Activated CD8-positive, alpha-beta T cell treated with anti-CD3 and anti-CD28 coated beads for 36 hours (primary cell): ENCODE data around the gene MESD. TPM values are rescaled to one million over a fixed set of nuclear protein-coding genes. Genes with fewer than 3 reads are reported as not detected.

Experiments used
- ATAC-seq: fragments of 200-7000 bp; cut with Tn5 transposase; one replicate; pipeline ENCODE4 v1.10.0; 2021; ENCODE audit warnings: mild to moderate bottlenecking, moderate library complexity
- CTCF ChIA-PET: fragments of 350-600 bp; sonication (Branson Sonifier 250); formaldehyde crosslinking; loops from one replicate; lab custom pipeline; 2021; ENCODE audit warnings: antibody characterized with exemption; lab: Charles Lee
- POLR2A ChIA-PET: fragments of 350-600 bp; sonication (Branson Sonifier 250); formaldehyde crosslinking; loops from one replicate; lab custom pipeline; 2021; ENCODE audit warnings: antibody characterized with exemption; lab: Charles Lee
- DNase-seq: peaks from one replicate; pipeline ENCODE4 v3.0.0-alpha.2; 2020
- H3K27ac Mint-ChIP-seq: one replicate; pipeline ENCODE4 v1.8.0; 2021; ENCODE audit warnings: mild to moderate bottlenecking, mixed read lengths
- H3K27me3 Mint-ChIP-seq: one replicate; pipeline ENCODE4 v1.8.0; 2021; ENCODE audit warnings: mixed read lengths
- H3K36me3 Mint-ChIP-seq: one replicate; pipeline ENCODE4 v1.8.0; 2021; ENCODE audit warnings: low read depth, mixed read lengths
- H3K4me1 Mint-ChIP-seq: one replicate; pipeline ENCODE4 v1.8.0; 2021; ENCODE audit warnings: low read depth, mixed read lengths
- H3K4me3 Mint-ChIP-seq: one replicate; pipeline ENCODE4 v1.8.0; 2021; ENCODE audit warnings: mild to moderate bottlenecking, moderate library complexity, mixed read lengths
- H3K9me3 Mint-ChIP-seq: one replicate; pipeline ENCODE4 v1.8.0; 2021; ENCODE audit warnings: mixed read lengths
- CTCF ChIP-seq: fragments of 200-600 bp; IDR thresholded peaks from one replicate; pipeline ENCODE4 v1.8.0; 2022; ENCODE audit warnings: antibody characterized with exemption, mild to moderate bottlenecking
- intact Hi-C: fragments of 100-400 bp; cut with micrococcal nuclease; formaldehyde crosslinking; loops from one replicate; pipeline ENCODE4 v1.10.0; 2022
- total RNA-seq, 2 experiments: library from RNA; stranded (reverse); gene quantifications; one replicate each; pipeline ENCODE4 v1.2.3, GENCODE V29; 2021

Gene MESD
- total RNA-seq, 2 experiments from 2014 or later: 15.8 to 16.5 TPM

- no peak for TF ChIP-seq CTCF
- Mint-ChIP-seq H3K27me3 (no peaks in the 10 kb centered on the region), H3K4me1 (peaks cover 13% of the 10 kb centered on the region), H3K4me3 (no peak overlapping the region), H3K9me3 (no peaks in the 10 kb centered on the region), H3K36me3 (peaks cover 23% of the 10 kb centered on the region), H3K27ac (no peak overlapping the region)
- no peak for ATAC-seq
- intact Hi-C loops: no loop called here
- no peak for DNase-seq
- POLR2A ChIA-PET: no interaction called here
- CTCF ChIA-PET: no interaction called here
These were observed 36.3 kb downstream of the MESD start for GRCh38 chr15:80953001-80953952.

GRCh38 chr15:80951941-80952340 is 37.7 kb downstream of the MESD start:
- no peak for DNase-seq
- POLR2A ChIA-PET: no interaction called here
- H3K36me3 Mint-ChIP-seq: peaks cover 16% of the 10 kb centered on the region
- no peaks in the 10 kb centered on the region for H3K9me3 Mint-ChIP-seq
- intact Hi-C loops: no loop called here
- no peak overlapping the region for H3K27ac Mint-ChIP-seq
- H3K4me3 Mint-ChIP-seq: no peak overlapping the region
- no peak for TF ChIP-seq CTCF
- H3K4me1 Mint-ChIP-seq: peaks cover 8% of the 10 kb centered on the region
- CTCF ChIA-PET: no interaction called here
- ATAC-seq: no peak
- H3K27me3 Mint-ChIP-seq: no peaks in the 10 kb centered on the region

GRCh38 chr15:80950291-80951078 is 39.1 kb downstream of the MESD start:
- Mint-ChIP-seq H3K36me3 (peaks cover 17% of the 10 kb centered on the region), H3K4me3 (no peak overlapping the region), H3K4me1 (peaks cover 2% of the 10 kb centered on the region), H3K9me3 (no peaks in the 10 kb centered on the region), H3K27me3 (no peaks in the 10 kb centered on the region), H3K27ac (no peak overlapping the region)
- no peak for TF ChIP-seq CTCF
- ChIA-PET CTCF (interaction anchor here (0.8 kb wide), 1 partner anchor 171 kb away, joined by 4 read pairs; the partner anchor contains the start of gene CEMIP), POLR2A (no interaction called here)
- intact Hi-C loops: no loop called here
- no peak for DNase-seq
- ATAC-seq: no peak

- no peak overlapping the region for H3K4me3 Mint-ChIP-seq
- H3K27ac Mint-ChIP-seq: no peak overlapping the region
- no peak for DNase-seq
- no peaks in the 10 kb centered on the region for H3K9me3 Mint-ChIP-seq
- peaks cover 17% of the 10 kb centered on the region for H3K36me3 Mint-ChIP-seq
- ATAC-seq: no peak
- intact Hi-C loops: no loop called here
- POLR2A ChIA-PET: no interaction called here
- no peak for TF ChIP-seq CTCF
- H3K27me3 Mint-ChIP-seq: no peaks in the 10 kb centered on the region
- no peaks in the 10 kb centered on the region for H3K4me1 Mint-ChIP-seq
- CTCF ChIA-PET: interaction anchor here (0.8 kb wide), 1 partner anchor 170 kb away, joined by 4 read pairs; the partner anchor contains the start of gene CEMIP
These were observed 39.9 kb downstream of the MESD start for GRCh38 chr15:80949756-80950155.
